ENCODE data around the gene NHSL2.

GRCh38 chrX:72009731-72010130 lies 99.1 kb downstream of the NHSL2 start:
- TF ChIP-seq TAF1 (IDR thresholded peaks at IDR 0.05; ENCODE audit: borderline replicate concordance, low read depth, low read length) = no peak
- no peak for TF ChIP-seq POLR2AphosphoS5 (IDR thresholded peaks at IDR 0.05; ENCODE audit: low read depth, low read length)
- no peak for TF ChIP-seq POLR2A (IDR thresholded peaks at IDR 0.05; ENCODE audit: low read depth, low read length)
